MM.1S (cell line): Measurements from ENCODE around the gene WDFY4.

Source experiments
- DNase-seq: peaks from one replicate; pipeline ENCODE4 v3.0.0-alpha.2; 2015
- H2AFZ ChIP-seq: fragments of 300-600 bp; sonication (generic); 2 replicates; pipeline ENCODE4 v1.6.0; 2016; ENCODE audit warnings: antibody characterized with exemption, low read length
- H3F3A ChIP-seq: fragments of 300-600 bp; sonication (generic); 2 replicates; pipeline ENCODE4 v1.6.1; 2016; ENCODE audit warnings: mild to moderate bottlenecking, antibody characterized with exemption, low read length, moderate library complexity, mixed read lengths; ENCODE audit not compliant: insufficient read depth
- H3K27ac ChIP-seq: fragments of 300-600 bp; sonication (generic); 2 replicates; pipeline ENCODE4 v1.5.1; 2016; ENCODE audit warnings: mild to moderate bottlenecking, low read length
- H3K27me3 ChIP-seq: fragments of 300-600 bp; sonication (generic); replicated peaks from 2 replicates; pipeline ENCODE4 v1.6.0; 2016; ENCODE audit warnings: low read length; ENCODE audit not compliant: insufficient read depth
- H3K36me3 ChIP-seq: fragments of 300-600 bp; sonication (generic); replicated peaks from 2 replicates; pipeline ENCODE4 v1.6.1; 2016; ENCODE audit warnings: mild to moderate bottlenecking, low read length, mixed read lengths; ENCODE audit not compliant: insufficient read depth
- H3K4me1 ChIP-seq: fragments of 300-600 bp; sonication (generic); 2 replicates; pipeline ENCODE4 v1.6.1; 2016; ENCODE audit warnings: low read length, mixed read lengths
- H3K4me2 ChIP-seq: fragments of 300-600 bp; sonication (generic); 2 replicates; pipeline ENCODE4 v1.6.0; 2016; ENCODE audit warnings: low read depth, low read length
- H3K4me3 ChIP-seq: fragments of 300-600 bp; sonication (generic); 2 replicates; pipeline ENCODE4 v1.5.1; 2016; ENCODE audit warnings: low read length, mixed read lengths
- H3K79me2 ChIP-seq: fragments of 300-600 bp; sonication (generic); 2 replicates; pipeline ENCODE4 v1.6.1; 2016; ENCODE audit warnings: mixed run types, low read length, mixed read lengths
- H3K9ac ChIP-seq: fragments of 300-600 bp; sonication (generic); 2 replicates; pipeline ENCODE4 v1.6.1; 2016; ENCODE audit warnings: low read length, mixed read lengths
- H3K9me2 ChIP-seq: fragments of 300-600 bp; sonication (generic); replicated peaks from 2 replicates; pipeline ENCODE4 v1.6.1; 2016; ENCODE audit warnings: mild to moderate bottlenecking, low read length, mixed read lengths; ENCODE audit not compliant: insufficient read depth
- H3K9me3 ChIP-seq: fragments of 300-600 bp; sonication (generic); replicated peaks from 2 replicates; pipeline ENCODE4 v1.6.1; 2016; ENCODE audit warnings: mild to moderate bottlenecking, low read length, mixed read lengths; ENCODE audit not compliant: insufficient read depth
- H4K20me1 ChIP-seq: fragments of 300-600 bp; sonication (generic); 2 replicates; pipeline ENCODE4 v1.6.1; 2016; ENCODE audit warnings: mild to moderate bottlenecking, low read length, moderate library complexity, mixed read lengths; ENCODE audit not compliant: insufficient read depth
- EZH2 ChIP-seq: fragments of 300-600 bp; sonication (generic); optimal IDR thresholded peaks from 2 replicates; pipeline ENCODE3; 2017; ENCODE audit warnings: low read depth, mild to moderate bottlenecking, antibody characterized with exemption, low read length, mixed read lengths
- EZH2phosphoT487 ChIP-seq: fragments of 300-600 bp; sonication (generic); IDR thresholded peaks from 2 replicates; pipeline ENCODE4 v1.6.1; 2018; ENCODE audit warnings: antibody characterized with exemption, low read length
- TF ChIP-seq, protein P1 (sequence below): fragments of 300-600 bp; sonication (generic); IDR thresholded peaks from 2 replicates; pipeline ENCODE4 v1.5.1; 2016; ENCODE audit warnings: antibody characterized with exemption, low read length, mixed read lengths

The WDFY4 gene

DNA sequence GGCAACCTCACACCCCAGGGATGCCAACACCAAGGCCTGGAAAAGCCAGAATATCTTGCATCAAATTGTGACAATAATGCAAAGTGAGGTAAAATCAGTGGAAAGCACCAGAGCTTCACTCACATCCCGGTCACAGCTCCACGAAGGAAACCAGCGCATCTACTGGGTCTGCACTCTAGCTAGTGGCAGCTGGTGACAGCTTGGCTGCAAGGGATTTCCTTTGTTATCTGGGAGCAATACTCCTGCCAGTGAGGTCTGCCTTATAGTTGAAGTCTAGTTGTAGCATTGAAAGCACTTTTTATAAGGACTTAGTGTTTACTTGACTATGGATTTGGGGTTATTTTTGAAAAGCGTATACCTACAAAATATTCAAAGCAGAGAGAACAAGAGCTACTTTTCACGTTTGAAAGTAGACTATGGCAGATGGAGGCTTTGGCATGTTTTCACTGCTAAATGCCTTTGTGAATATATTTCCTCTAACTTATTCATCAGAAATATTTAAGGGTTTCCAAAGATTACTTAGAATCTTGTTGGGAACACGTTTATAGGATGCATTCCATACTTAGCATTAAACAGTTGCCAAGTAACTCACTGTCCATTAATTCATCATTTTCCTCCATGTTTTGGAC lies 26.1 kb downstream of the WDFY4 start:
- Histone ChIP-seq H3K9me3 (no peaks in the 10 kb centered on the region), H3K4me3 (no peak overlapping the region), H3K79me2 (no peaks in the 10 kb centered on the region), H4K20me1 (no peaks in the 10 kb centered on the region), H3K4me2 (no peak overlapping the region), H3K9ac (no peak overlapping the region), H3K27me3 (no peaks in the 10 kb centered on the region), H3K36me3 (no peaks in the 10 kb centered on the region), H3F3A (no peaks in the 10 kb centered on the region), H3K4me1 (no peaks in the 10 kb centered on the region), H2AFZ (no peak overlapping the region), H3K27ac (no peak overlapping the region), H3K9me2 (no peaks in the 10 kb centered on the region)
- DNase-seq = no peak
- no peak for TF ChIP-seq EZH2
- TF ChIP-seq, protein P1, sequence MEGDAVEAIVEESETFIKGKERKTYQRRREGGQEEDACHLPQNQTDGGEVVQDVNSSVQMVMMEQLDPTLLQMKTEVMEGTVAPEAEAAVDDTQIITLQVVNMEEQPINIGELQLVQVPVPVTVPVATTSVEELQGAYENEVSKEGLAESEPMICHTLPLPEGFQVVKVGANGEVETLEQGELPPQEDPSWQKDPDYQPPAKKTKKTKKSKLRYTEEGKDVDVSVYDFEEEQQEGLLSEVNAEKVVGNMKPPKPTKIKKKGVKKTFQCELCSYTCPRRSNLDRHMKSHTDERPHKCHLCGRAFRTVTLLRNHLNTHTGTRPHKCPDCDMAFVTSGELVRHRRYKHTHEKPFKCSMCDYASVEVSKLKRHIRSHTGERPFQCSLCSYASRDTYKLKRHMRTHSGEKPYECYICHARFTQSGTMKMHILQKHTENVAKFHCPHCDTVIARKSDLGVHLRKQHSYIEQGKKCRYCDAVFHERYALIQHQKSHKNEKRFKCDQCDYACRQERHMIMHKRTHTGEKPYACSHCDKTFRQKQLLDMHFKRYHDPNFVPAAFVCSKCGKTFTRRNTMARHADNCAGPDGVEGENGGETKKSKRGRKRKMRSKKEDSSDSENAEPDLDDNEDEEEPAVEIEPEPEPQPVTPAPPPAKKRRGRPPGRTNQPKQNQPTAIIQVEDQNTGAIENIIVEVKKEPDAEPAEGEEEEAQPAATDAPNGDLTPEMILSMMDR = no peak
- TF ChIP-seq EZH2phosphoT487 = no peak

- Histone ChIP-seq H3K27ac (no peak overlapping the region), H3K9me2 (no peaks in the 10 kb centered on the region), H3K4me2 (no peak overlapping the region), H3K79me2 (no peaks in the 10 kb centered on the region), H3K4me1 (no peaks in the 10 kb centered on the region), H3K4me3 (no peak overlapping the region), H3K9ac (no peak overlapping the region), H3K36me3 (no peaks in the 10 kb centered on the region), H3K9me3 (no peaks in the 10 kb centered on the region), H2AFZ (no peak overlapping the region), H3F3A (no peaks in the 10 kb centered on the region), H3K27me3 (no peaks in the 10 kb centered on the region), H4K20me1 (no peaks in the 10 kb centered on the region)
- DNase-seq = no peak
- TF ChIP-seq, protein P1 = no peak
- TF ChIP-seq EZH2 (no peak), EZH2phosphoT487 (no peak)
Measured at GRCh38 chr10:48711830-48712229, 27.2 kb downstream of the WDFY4 start.

GRCh38 chr10:48714088-48714487 lies 29.4 kb downstream of the WDFY4 start:
- no peak for DNase-seq
- no peak overlapping the region for H3K4me2 ChIP-seq

More at GRCh38 chr10:48714088-48714487, 29.4 kb downstream of the WDFY4 start:
- no peaks in the 10 kb centered on the region for H3K9me3 ChIP-seq
- TF ChIP-seq EZH2phosphoT487 (no peak), EZH2 (no peak)
- TF ChIP-seq, protein P1 = no peak
- no peaks in the 10 kb centered on the region for H3K9me2 ChIP-seq
- H4K20me1 ChIP-seq = no peaks in the 10 kb centered on the region
- no peak overlapping the region for H3K27ac ChIP-seq
- H3K79me2 ChIP-seq = no peaks in the 10 kb centered on the region
- no peak overlapping the region for H2AFZ ChIP-seq
- H3K36me3 ChIP-seq = no peaks in the 10 kb centered on the region
- no peak overlapping the region for H3K9ac ChIP-seq
- no peak overlapping the region for H3K4me3 ChIP-seq
- no peaks in the 10 kb centered on the region for H3K27me3 ChIP-seq
- H3K4me1 ChIP-seq = no peaks in the 10 kb centered on the region
- no peaks in the 10 kb centered on the region for H3F3A ChIP-seq
